Thymus (tissue), 11 donors: ENCODE data around the gene SDHAF2. TPM values are rescaled to one million over a fixed set of nuclear protein-coding genes. Genes with fewer than 3 reads are reported as not detected.
A peak's percentile ranks its signal among the peaks of the same experiment; 100 is the strongest.

ENCODE experiments used
- DNase-seq, 9 donors: peaks; one replicate each; pipeline ENCODE4 v3.0.0-alpha.2; 2013; ENCODE audit warnings: low spot score in 9 of 9, low read depth in 6 of 9, missing footprints in 1 of 9
- H3K27ac ChIP-seq, 2 donors: one replicate each; pipeline ENCODE4 v1.5.1; 2013; ENCODE audit warnings: control low read depth in 1 of 2, low read depth in 1 of 2, low read length in 1 of 2, mild to moderate bottlenecking in 1 of 2, moderate library complexity in 1 of 2
- H3K27me3 ChIP-seq, 2 donors: one replicate each; pipeline ENCODE4 v1.5.1; 2013; ENCODE audit warnings: low read length in 1 of 2; ENCODE audit not compliant: control insufficient read depth in 2 of 2, insufficient read depth in 1 of 2
- H3K36me3 ChIP-seq, 2 donors: one replicate each; pipeline ENCODE4 v1.5.1; 2013; ENCODE audit warnings: low read length in 1 of 2, mild to moderate bottlenecking in 1 of 2, moderate library complexity in 1 of 2; ENCODE audit not compliant: control insufficient read depth in 2 of 2, insufficient read depth in 2 of 2
- H3K4me1 ChIP-seq, 2 donors: one replicate each; pipeline ENCODE4 v1.5.1; 2013; ENCODE audit warnings: low read length in 2 of 2; ENCODE audit not compliant: control insufficient read depth in 2 of 2, insufficient read depth in 2 of 2
- H3K4me3 ChIP-seq, 2 donors: one replicate each; pipeline ENCODE4 v1.5.1; 2013; ENCODE audit warnings: low read length in 2 of 2, control low read depth in 1 of 2, mild to moderate bottlenecking in 1 of 2
- H3K9me3 ChIP-seq, 2 donors: one replicate each; pipeline ENCODE4 v1.5.1; 2013; ENCODE audit warnings: low read length in 1 of 2, mild to moderate bottlenecking in 1 of 2; ENCODE audit not compliant: control insufficient read depth in 2 of 2, insufficient read depth in 1 of 2
- WGBS: extraction: QIAGEN DNeasy Blood & Tissue Kit; methylation state at CpG from one replicate; pipeline ENCODE4 v1.1.7; 2013; 5-methylcytosine and 5-hydroxymethylcytosine counted together
- polyA plus RNA-seq: library from polyadenylated mRNA; stranded (reverse); fragments of 200-250 nt; gene quantifications from one replicate; pipeline ENCODE4 v1.2.3, GENCODE V29; 2013
- total RNA-seq: library from RNA; stranded (reverse); fragments of 120-200 nt; gene quantifications from one replicate; pipeline ENCODE4 v1.2.4, GENCODE V29; 2013
- donor health status: healthy.

Gene SDHAF2
- total and polyA plus RNA-seq, 2 donors, result 34.8 to 59.9 TPM

DNA sequence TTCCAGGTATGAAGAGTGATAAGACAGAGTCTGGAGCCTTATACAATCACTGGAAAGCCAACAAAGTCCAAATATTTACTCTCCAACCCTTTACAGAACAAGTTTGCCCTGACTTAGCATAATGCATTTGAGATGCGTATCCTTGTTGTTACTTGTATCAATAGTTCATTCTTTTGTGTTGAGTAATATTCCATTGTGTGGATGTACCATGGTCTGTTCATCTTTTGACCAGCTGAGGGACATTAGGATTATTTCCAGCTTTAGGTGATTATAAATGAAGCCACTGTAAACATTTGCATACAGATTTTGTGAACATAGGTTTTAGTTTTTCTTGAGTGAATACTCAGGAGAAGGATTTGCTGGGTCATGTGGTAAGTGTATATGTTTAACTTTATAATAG, 9.7 kb downstream of the SDHAF2 start:
- DNase-seq, result no peak
- H3K4me3 ChIP-seq, result no peak overlapping the region
- WGBS, result 99% methylated on average over 1 of the region's 1 CpG
- H3K27ac ChIP-seq, result no peak overlapping the region
- H3K27me3 ChIP-seq, result no peaks in the 10 kb centered on the region
- no peaks in the 10 kb centered on the region for H3K4me1 ChIP-seq
- H3K9me3 ChIP-seq, result no peaks in the 10 kb centered on the region
- peaks cover 67 to 68% of the 10 kb centered on the region in 2 donors for H3K36me3 ChIP-seq

DNA sequence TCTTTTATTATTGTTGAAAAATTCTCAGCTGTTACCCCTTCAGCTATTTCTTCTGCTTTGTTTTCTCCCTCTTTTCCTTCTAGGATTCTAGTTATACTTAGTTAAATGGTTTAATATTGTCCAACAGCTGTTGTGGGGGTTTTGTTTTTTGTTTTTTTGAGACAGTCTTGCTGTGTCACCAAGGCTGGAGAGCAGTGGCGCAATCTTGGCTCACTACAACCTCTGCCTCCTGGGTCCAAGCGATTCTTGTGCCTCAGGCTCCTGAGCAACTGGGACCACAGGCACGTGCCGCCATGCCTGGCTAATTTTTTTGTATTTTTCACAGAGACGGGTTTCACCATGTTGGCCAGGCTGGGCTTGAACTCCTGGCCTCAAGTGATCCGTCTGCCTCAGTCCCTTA, 12.7 kb downstream of the SDHAF2 start:
- peaks cover 78 to 80% of the 10 kb centered on the region in 2 donors for H3K36me3 ChIP-seq
- H3K27ac ChIP-seq, result no peak overlapping the region
- peaks cover 0 to 3% of the 10 kb centered on the region in 2 donors for H3K4me1 ChIP-seq
- no peak for DNase-seq
- WGBS, result 98% methylated on average over 6 of the region's 6 CpGs
- H3K4me3 ChIP-seq, result no peak overlapping the region
- H3K27me3 ChIP-seq, result no peaks in the 10 kb centered on the region
- H3K9me3 ChIP-seq, result no peaks in the 10 kb centered on the region

DNA sequence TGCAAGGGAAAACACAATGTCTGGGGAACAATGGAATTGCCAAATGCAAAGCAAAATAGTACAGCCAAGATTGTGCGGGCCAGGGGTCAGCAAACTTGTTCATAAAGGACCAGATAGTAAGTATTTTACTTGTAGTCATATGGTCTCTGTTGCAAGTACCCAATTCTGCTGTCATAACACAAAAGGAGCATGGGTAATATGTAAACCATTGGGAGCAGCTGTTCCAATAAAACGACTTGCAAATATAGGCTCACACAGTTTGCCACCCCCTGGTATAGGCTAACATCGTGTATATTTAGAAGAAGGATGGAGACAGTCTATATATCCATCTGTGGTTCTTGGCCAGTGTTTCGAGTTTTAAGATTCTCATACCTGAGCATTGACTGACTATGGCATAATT, 15.6 kb downstream of the SDHAF2 start:
- H3K36me3 ChIP-seq, result peaks cover 72 to 75% of the 10 kb centered on the region in 2 donors
- no peaks in the 10 kb centered on the region for H3K9me3 ChIP-seq
- H3K4me1 ChIP-seq, result peaks cover 0 to 3% of the 10 kb centered on the region in 2 donors
- DNase-seq, result no peak
- 98% methylated on average over 4 of the region's 4 CpGs for WGBS
- H3K27me3 ChIP-seq, result no peaks in the 10 kb centered on the region
- no peak overlapping the region for H3K27ac ChIP-seq
- H3K4me3 ChIP-seq, result no peak overlapping the region

DNA sequence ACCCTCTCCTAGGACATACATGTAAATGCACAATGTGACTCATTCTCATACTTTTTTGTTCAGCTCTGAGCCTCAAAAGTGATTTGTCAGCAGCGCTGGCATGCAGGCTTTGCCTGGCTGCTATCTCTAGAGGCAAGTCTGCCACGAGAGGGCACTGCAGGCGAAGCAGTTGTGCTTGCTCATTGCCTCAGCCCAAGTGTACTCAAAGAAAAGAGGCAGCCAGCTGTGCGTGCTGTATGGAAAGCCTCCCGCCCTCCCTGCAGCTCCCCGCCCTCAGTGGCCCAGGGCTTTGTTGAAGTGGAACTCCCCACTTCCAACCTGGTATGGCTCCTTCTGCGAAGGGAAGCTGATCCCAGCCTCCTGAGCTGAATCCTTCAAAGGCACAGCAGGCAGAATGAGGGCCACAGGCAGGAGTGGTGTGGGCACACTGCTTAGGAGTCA, 16.3 kb downstream of the SDHAF2 start:
- no peaks in the 10 kb centered on the region for H3K9me3 ChIP-seq
- H3K27ac ChIP-seq, result no peak overlapping the region
- peaks cover 70 to 74% of the 10 kb centered on the region in 2 donors for H3K36me3 ChIP-seq
- DNase-seq, result peak; percentile 43 to 85 (median 62)
- peaks cover 0 to 3% of the 10 kb centered on the region in 2 donors for H3K4me1 ChIP-seq
- H3K4me3 ChIP-seq, result no peak overlapping the region
- 36% methylated on average over 7 of the region's 7 CpGs for WGBS
- no peaks in the 10 kb centered on the region for H3K27me3 ChIP-seq

DNA sequence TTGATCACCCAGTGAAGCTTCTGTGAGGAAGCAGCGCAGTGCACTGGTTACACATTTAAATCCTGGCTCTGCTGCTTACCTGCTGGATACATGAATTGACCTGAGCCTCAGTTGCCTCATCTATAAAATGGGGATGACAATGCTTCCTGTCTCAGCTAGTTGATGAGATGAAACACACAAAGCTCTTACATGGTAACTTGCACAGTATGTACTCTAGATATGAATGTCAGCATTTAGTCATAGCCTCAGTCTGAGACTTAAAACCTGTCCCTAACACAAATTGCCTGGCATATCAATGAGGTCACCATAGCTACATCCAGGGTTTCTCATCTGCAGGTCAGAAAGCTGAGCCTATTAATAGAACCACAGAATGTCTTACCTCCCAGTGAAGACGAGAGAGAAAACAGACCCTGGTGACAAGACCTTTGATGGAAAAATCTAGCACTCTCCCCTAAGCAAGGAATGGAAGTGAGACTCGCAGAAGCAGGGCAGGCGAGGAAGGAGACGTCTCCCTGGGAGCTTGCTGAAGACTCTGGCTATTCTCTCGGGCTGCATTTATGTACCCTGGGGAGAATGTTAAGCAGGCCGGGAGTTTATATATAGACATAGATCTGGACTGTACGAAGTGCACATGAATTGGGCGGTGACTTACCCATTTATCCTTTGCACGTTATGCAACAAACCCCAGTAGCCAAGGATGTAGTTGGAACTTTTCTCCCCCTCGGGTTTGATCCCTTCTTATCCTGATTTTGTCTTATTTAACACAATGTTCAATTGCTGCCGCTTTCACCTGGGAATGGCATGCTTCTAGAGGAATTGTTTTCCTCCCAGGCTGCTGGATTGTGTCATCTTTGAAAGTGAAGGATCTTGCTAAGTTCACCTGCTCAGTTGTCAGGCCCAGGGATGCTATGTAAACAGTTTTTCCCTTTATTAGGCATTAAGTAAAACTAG, 18.0 kb downstream of the SDHAF2 start:
- WGBS, result 88% methylated on average over 12 of the region's 12 CpGs

DNA sequence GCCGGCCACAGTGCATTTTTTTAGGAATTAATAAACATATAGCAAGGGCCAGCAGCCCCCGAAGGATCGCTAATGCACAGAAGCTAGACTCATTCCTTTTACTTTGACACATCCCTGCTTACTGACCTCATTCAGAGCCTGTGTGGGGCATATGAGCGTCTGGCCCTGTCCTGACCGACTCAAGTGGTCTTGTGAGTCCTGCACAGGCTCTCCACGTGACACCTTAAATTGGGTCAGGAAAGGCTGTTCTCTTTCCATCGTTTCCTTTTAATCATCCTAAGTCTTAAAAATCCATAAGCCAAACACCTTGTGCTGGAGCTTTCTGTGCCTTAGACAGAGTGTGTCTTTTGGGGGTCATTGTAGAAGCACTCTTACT, 18.6 kb downstream of the SDHAF2 start:
- no peak for DNase-seq
- Histone ChIP-seq H3K27ac (no peak overlapping the region), H3K4me3 (no peak overlapping the region), H3K4me1 (peaks cover 0 to 3% of the 10 kb centered on the region in 2 donors), H3K9me3 (no peaks in the 10 kb centered on the region), H3K27me3 (no peaks in the 10 kb centered on the region), H3K36me3 (peaks cover 66 to 72% of the 10 kb centered on the region in 2 donors)
- 97% methylated on average over 7 of the region's 7 CpGs for WGBS

More for the DNA sequence above, 18.0 kb downstream of the SDHAF2 start:
- no peaks in the 10 kb centered on the region for H3K27me3 ChIP-seq
- H3K4me1 ChIP-seq, result peaks cover 0 to 3% of the 10 kb centered on the region in 2 donors
- H3K36me3 ChIP-seq, result peaks cover 68 to 73% of the 10 kb centered on the region in 2 donors
- no peak for DNase-seq
- H3K27ac ChIP-seq, result no peak overlapping the region
- no peak overlapping the region for H3K4me3 ChIP-seq
- H3K9me3 ChIP-seq, result no peaks in the 10 kb centered on the region

DNA sequence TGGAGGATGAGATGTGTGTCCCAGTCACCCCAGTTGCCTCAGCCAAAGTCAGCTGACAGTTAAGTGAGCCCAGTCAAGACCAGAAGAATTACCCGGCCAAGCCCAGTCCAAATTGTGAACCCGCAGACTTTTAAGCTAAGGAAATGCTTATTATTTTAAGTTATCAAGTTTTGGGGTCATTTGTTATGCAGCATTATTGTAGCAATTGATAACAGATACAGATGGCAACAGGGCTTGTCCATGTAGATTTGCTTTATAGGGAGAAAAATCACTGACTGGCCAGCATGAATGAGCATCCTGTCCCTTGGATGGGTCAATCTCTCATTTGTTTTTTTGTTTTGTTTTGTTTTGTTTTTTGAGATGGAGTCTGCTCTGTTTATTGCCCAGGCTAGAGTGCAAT, 22.9 kb downstream of the SDHAF2 start:
- Histone ChIP-seq H3K9me3 (no peaks in the 10 kb centered on the region), H3K4me1 (no peaks in the 10 kb centered on the region), H3K27me3 (no peaks in the 10 kb centered on the region), H3K4me3 (no peak overlapping the region), H3K27ac (no peak overlapping the region), H3K36me3 (peaks cover 47 to 53% of the 10 kb centered on the region in 2 donors)
- no peak for DNase-seq
- 98% methylated on average over 2 of the region's 2 CpGs for WGBS

DNA sequence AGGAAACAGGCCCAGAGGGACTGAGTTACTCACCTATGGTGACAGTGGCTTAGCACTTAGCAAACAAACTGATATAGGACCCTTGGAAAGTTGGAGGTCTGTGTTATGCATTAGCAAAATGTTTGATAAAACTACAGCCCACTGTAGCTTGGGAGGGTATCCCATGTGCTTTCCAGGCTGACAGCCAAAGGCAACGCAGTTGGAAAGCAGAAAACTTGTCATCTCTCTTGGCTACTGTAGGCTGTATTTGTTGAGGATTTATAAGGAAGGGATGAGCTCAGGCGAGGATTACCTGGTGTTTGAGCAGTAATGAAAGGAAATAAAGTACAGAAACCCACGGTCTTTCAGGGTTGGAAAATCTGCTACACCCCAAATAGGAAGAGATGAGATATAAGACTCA, 23.8 kb downstream of the SDHAF2 start:
- H3K4me3 ChIP-seq, result no peak overlapping the region
- peaks cover 39 to 44% of the 10 kb centered on the region in 2 donors for H3K36me3 ChIP-seq
- H3K27me3 ChIP-seq, result no peaks in the 10 kb centered on the region
- no peak for DNase-seq
- H3K9me3 ChIP-seq, result no peaks in the 10 kb centered on the region
- no peaks in the 10 kb centered on the region for H3K4me1 ChIP-seq
- WGBS, result 91% methylated on average over 3 of the region's 3 CpGs
- H3K27ac ChIP-seq, result no peak overlapping the region

DNA sequence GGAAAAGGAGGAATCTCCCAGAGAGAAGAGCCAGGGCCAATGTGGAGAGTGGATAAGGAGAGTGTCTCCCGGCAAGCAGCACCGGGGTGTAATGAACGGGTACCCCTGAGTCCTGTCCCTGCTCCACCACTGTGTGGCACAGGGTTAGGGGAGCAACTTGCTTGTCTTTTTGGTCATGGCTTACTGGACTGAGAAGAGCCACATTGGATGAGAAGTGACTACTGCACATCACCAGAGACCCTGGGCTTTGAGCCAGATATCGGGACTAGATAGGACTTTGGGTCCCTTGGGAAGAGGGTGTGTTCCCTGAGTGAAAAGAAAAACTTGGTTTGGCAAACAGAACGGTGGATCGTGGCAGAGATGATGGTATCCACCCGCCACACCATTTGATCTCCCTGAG, 24.6 kb downstream of the SDHAF2 start:
- Histone ChIP-seq H3K9me3 (no peaks in the 10 kb centered on the region), H3K4me1 (no peaks in the 10 kb centered on the region), H3K27me3 (no peaks in the 10 kb centered on the region), H3K4me3 (no peak overlapping the region), H3K36me3 (peaks cover 33 to 43% of the 10 kb centered on the region in 2 donors), H3K27ac (no peak overlapping the region)
- DNase-seq, result no peak
- 97% methylated on average over 7 of the region's 7 CpGs for WGBS
